HG03196 (cell line): ENCODE results near the gene CREG2.
"Not testable (repeated sequence)": the region's sequence is repeated elsewhere in the genome, so short reads cannot be mapped to it uniquely, and the experiment has no call there.

Source experiments
- ATAC-seq: cut with Tn5 transposase; IDR thresholded peaks from one replicate; pipeline ENCODE4 v1.9.1; 2021; ENCODE audit not compliant: unreplicated experiment

Gene CREG2

DNA sequence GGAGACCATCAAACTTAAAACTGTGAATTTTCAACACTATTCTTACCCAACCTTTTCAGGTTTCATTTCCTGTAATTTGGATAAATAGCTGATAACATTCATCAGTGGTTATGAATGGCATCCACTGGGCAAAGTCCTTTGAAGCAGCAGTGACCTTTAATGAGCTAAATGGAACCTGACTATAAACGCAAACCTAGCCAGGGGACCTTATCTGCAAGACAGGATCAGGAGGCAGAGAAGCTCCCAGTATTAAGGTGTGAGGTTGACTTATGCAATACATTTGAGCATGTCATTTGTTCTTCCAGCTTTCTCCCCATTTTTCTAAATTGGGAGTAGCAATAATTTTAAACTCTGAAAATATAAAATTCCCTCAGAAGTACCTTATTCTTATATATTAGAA is 38.4 kb downstream of the CREG2 start:
- ATAC-seq = no peak

DNA sequence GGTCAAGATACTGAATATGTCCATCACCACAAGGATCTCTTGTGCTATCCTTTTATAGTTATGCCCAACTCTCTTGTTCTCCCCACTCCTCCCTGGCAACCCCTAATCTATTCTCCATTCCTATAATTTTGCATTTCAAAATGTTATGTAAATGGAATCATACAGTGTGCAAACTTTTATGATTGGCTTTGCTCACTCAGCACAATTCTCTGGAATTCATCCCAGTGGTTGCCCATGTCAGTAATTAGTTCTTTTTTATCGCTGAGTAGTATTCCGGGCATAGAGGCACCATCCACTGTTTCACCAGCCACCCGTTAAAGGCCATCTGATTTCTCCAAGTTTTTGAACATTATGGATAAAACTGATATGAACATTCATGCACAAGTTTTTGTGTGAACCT is 40.4 kb downstream of the CREG2 start:
- ATAC-seq = no peak

DNA sequence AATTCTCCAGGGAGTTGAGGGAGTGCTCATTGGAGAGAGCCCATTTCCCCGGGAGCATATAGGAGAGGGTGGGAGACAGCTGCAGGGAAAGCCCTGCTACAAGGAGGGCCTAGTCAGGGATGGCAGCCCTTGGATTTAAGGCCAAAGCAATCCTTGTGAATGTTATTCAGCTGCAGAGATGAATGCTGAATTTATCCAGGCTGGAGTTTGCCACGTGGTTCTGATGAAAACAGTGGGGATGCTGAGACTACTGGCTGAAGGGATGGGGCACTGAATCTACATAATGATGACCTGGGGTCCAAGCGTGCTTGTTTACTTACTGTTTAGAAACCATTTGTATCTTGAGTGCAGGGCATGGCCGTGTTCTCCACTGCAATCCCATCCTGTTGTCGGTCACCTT is 43.2 kb downstream of the CREG2 start:
- no peak for ATAC-seq

DNA sequence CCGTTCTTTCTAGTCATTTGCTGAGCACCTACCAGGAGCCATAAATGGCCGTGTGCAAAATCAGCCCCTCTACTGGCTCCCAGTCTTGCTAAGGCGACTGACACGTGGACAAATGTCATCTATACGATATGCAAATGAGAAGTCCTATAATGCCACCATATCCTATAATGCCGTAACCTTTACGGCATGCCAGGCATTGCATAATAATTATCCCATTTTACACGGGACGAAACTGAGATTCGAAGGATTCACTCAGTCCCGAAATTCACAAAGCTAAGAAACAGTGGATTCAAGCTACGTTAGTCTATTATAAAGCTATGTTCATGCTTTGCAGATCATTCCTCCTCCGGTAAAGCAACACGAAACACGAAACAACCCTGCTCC is 44.7 kb downstream of the CREG2 start:
- ATAC-seq = no peak

DNA sequence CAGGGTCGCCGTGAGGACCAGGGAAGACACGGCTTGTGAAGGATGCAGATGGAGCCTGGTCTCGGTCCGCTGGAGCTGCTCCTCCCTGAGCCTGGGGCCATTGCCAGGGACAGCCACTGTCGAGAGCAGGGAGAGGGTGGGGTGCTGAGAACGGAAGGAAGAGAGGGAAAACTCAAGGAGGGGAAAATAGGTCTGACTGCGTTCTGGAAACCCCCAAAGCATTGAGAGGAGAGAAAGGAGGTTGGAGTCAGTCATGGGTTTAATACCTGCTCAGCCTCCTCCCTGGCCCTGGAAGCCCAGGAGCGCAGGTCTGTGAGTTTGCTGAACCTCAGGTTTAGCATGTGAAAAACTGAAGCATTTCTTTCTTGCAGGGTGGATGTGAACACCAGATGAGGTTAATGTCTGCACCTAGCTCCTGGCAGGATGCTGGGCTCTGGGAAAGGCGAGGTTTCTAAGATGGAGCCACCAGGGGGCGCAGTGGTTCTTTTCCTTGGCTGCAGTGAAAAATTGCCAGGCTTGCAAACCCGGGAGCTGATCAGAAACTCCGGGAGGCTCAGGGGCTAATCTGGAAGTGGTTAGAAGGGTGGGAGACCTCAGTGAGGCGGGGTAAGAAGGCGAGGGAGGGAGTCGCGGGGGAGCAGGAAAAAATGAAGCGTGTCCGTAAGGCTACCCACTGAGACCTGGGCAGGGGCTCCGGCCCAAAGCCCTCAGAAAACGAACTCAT is 45.2 kb downstream of the CREG2 start:
- no peak for ATAC-seq

DNA sequence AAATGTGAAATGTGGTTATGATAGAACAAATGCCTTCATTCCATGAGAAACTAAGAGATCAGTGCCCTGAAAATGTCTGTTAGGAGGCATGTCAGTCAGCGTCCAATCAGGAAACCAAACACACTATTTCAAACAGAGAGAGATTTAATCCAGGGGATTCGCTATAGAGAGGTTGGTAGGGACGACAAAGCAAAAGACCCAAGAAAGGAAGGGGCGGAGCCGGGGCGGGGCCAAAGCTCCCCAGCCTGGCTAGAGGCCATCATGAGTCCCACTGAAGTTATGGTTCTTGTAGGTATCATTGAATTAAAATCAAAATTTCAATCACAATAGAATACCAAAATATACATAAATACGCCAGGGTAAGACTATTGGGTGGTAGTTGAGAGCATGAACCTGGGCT is 45.9 kb downstream of the CREG2 start:
- no peak for ATAC-seq

DNA sequence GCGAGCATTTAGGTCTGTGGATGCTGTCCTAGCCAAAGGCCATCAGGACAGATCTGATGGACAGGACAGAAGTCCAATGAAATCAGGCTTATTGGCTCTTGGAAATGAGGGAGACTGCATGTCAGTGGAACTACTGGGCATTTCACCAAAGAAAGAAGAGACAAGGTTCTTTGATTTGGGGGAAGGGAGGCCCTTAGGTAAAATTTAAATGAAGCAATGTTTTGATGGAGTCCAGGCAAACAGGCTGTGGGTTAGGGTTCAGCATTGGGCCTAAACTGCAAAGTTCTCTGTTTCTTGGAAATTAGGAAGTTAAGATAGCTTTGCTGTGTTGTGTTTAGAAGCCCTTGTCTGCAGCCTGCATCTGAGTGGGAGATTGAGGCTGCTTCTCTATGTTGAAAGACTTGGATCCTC is 47.2 kb downstream of the CREG2 start:
- no peak for ATAC-seq

DNA sequence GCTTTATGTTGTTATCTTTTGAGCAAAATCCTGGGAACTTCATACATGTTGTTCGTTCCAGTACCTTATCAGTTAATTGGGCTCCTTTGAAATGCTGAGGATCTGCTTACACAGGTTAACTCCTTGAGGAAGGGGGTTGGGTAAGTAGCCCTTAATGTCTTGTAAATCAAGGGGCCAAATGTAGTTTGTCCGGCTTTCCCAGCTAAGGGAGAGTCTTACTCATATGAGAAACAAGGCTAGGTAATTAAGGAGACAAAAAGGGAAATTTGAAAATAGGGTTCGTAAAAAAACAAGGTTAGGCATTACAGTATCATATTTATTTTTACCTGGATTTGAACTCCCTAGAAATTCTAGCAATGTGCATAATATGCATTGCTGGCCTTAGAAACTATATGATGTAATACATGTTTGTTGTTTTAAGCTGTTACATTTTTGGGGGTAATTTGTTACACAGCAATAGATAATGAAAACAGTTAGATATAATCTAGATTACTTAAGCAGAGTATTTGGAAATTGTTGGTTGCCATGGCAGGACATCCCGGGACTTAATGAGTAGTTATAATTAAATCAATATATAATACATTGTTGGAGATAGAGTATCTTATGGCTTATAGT is 47.9 kb downstream of the CREG2 start:
- no peak for ATAC-seq

DNA sequence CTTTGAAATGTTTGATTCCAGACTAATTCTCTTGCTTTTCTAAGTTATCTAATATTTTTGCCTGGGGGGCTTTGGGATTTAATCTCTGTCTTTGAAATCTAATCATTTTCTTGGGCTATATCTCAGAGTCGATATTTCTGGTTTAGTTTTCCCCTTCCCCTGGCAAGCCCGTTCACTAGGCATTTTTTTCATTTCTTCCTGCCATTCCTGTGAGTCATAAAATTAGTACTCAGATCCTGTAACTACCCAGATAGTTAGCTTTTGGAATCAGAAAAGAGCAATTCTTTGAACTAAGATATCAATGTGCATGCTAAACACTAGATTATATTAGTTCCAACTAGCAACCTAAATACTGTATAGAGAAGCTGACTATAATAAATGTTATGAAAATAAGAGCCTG is 49.4 kb downstream of the CREG2 start:
- ATAC-seq = no peak

DNA sequence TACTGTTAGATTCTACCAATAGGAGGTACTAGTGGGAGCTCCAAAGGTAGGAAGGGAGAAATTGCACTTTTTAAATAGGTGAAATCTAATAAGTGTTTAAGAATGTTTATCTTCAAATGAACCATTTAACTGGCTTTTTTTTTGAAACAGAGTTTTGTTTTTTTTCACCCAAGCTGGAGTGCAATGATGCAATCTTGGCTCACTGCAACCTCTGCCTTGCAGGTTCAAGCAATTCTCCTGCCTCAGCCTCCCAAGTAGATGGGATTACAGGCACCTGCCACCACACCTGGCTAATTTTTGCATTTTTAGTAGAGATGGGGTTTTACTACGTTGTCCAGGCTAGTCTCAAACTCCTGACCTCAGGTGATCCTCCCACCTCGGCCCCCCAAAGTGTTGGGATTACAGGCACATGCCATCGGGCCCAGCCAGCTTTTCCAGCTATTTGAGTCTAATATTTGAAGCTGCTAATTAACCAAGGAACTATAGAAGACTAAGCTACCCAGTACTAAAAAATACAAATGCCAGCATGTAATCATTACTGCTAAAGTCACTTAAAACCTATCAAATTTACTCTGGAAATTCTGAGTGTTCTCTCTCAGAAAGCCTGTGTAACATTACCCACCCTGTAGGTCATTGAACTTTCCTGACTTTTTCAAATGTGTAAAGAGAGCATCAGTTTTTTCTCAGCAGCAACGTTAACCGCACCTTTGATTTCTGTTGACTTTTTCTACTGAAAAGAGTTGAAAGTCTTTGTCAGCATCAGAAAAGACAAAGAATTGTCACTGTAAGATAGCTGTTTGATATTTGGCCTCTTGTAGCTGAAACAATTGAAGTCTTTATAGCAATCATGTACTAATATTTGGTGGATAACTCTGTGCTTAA is 54.2 kb downstream of the CREG2 start:
- no peak for ATAC-seq

DNA sequence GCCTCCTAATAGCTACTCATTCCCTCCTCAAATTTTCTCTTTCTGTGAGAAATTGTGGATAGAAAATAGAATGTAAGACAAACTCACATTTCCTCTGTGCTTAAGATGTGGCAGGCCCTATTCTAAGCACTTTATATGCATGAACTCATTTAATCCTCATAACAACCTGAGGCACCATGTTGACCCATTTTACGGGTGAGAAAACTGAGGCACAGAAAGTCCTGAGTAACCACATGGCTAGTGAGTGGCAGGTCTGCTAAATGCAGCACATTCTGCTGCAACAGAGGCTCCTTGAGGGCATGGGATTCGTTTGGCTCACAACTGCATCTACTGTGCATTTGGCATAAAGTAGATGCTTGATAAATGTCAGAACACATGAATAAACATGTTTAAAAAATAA is 56.1 kb downstream of the CREG2 start:
- no peak for ATAC-seq

DNA sequence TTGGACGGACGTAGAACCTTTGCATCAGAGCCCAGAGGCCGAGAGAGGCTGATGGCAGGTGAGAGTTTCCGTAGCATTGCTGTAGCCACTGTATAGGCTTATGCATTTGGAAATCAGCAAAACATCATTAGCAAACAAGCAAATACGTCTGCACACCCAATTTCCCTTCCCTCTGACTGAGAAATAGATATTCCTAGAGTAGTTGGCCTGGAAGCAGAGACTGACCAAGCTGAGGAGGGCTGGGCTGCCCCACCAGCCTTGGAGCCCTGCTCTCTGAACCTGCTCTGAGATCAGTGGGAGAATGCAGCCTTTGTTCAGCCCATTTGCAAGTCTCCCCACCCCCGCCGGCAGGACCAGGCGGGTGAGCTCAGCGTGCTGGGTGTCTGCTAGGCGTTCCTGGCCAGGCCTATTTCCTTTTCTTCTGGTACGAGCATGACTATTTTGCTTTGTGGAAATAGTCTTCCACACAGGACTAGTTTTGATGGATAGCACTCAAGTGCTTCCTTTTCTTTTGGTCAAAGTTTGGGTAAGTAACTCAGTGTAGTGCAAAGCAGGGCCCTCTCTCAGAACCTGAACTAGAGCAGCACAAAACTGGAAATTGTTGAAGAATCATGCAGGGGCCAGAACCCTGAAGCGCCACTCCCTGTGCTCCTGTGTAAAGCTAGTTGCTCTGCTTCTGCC is 56.9 kb downstream of the CREG2 start:
- ATAC-seq = no peak

DNA sequence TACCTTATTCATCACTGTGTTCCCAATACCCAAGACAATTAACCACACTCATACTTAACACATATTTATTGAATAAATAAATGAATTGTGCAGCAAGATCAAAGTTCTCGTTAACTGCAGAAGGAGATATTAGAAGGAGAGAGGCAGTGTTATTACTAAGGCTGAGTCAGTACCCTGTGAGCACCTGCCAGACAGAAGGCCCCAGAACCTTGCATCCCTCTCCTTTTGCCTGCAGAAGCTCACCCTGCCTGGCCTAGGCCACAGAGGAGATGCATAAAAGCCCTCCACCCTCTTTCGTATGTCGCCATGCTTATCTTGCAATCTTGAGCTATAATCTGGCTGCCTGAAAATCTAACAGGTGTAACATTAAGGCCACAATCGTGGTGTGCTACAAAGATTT is 58.3 kb downstream of the CREG2 start:
- no peak for ATAC-seq

DNA sequence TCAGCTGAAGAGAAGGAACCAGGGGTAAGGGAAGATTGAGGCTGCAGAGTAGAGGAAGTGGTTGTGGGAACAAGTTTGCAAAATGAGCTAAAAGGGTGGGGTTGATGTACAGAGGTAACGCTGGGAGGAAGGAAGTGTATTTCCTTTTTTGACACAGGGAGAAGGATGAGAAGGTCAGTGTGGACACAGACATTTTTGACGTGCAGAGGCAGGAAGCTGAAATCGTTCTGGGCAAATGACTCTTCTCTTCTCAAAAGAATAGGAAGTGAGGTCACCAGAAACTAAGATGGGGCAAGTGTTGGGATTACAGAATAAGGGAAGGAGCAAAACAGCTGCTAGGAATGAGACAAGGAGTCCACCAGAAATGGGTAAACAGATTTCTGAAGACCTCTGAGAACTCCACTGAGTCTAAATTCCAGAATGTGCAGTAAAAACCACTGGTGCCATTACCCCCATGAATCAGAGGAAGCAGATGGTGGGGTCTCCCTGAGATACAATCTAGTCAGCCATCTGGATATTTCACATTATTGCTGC is 58.8 kb downstream of the CREG2 start:
- no peak for ATAC-seq

DNA sequence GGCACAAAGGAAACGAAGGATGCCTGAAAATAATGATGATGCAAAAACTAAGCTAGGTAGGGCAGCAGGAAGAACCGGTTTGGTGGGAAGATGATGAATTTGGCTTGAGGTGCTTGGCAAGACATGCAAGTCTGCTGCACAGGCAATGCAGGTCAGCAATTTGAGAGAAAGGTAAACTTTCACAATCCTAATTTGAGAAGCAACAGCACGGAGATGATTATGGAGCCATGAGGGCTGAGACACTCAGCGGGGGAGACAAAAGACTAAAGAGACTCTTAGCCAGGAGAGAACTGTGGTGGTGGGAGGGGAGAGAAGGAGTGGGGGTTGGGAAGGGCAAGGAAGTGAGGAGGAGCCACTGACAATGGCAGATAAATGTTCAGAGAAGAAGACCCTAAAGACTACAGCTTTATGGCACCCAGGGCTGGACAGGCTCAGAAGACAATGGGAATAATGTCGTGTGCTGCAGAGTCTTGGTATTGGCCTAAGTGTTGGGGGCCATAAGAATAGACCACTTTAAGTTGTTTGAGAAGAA is 59.4 kb downstream of the CREG2 start:
- no peak for ATAC-seq

DNA sequence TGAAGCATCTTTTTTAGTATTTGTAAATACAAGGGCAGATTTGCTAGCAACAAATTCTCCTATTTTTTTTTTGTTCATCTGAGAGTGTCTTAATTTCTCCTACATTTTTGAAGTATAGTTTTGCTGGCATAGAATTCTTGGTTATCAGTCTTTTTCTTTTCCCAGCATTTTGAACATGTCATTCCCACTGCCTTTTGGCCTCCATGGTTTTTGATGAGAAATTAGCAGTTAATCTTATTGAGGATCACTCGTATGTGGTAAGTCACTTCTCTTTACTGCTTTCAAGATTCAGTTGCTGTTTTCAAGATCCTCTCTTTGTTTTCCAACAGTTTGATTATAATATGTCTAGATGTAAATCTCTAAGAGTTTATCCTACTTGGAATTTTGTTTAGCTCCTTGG is 61.9 kb downstream of the CREG2 start:
- ATAC-seq = no peak

DNA sequence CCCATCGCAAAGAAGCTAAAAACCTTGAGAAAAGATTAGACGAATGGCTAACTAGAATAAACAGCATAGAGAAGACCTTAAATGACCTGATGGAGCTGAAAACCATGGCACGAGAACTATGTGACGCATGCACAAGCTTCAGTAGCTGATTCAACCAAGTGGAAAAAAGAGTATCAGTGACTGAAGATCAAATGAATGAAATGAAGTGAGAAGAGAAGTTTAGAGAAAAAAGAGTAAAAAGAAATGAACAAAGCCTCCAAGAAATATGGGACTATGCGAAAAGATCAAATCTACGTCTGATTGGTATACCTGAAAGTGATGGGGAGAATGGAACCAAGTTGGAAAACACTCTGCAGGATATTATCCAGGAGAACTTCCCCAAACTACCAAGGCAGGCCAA is 70.7 kb downstream of the CREG2 start:
- not testable (repeated sequence) for ATAC-seq

DNA sequence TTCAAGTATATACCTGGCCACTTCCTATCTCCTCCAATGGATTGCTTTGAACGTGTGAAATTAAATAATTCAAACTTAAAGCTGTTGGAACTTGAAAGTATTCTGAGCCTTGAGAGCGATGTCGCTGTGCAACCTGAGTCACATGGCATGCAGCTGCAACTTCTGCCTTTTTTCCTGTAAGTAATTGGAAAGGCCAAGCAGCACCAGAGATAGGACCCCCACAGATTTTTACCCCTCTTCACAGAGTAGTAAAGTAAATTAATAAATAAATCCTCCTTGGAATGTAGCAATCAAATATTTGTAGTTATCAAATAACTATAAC is 75.6 kb downstream of the CREG2 start:
- ATAC-seq = no peak

DNA sequence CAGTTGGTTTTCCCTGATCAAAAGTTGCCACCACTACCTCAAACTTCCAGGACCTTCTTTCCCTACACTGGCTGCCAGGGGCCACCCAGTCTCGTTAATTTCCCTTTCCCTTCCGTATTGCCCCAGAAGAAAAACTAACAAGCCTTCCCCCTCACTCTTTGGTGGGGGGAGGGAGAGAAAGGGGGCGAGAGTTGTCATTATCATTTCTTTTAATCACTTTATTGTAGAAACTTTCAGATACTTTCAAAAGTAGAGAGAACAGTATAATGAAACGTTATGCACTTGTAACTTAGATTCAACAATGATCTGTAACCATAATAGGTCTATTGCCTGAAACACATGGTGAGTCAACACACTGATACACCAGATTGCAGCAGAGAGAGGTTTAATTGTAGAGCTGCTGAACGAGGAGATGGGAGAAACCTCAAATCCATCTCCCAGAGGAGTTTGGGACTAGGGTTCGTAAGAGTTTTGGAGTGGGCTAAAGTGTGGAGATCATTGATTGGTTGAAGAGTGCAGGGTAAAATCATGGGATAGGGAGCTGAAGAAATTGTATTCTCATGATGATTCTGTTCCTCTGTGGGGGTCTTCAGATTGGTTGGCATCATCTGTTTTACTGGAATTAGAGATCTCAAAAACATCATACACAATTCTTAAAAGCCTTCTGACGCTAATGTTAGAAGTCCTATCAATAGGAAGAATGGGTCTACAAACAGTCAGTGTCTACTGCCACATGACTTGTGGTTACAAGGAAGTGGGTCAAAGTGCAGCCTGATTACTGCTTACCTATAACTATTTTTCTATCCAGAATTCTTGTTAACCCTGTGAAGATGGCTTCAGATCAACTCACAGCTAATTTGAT is 76.2 kb downstream of the CREG2 start:
- no peak for ATAC-seq
